ENCODE measurements around the gene C3orf52.

DNA sequence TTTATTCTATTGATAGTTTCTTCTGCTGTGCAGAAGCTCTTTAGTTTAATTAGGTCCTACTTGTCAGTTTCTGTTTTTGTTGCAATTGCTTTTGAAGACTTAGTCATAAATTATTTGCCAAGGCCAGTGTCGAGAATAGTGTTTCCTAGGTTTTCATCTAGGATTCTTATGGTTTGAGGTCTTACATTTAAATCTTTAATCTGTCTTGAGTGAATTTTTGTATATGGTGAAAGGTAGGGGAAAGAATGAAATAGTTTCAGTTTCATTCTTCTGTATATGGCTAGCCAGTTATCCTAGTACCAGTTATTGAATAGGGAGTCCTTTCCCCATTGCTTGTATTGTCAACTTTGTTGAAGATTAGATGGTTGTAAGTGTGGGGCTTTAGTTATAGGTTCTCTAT is 57.5 kb downstream of the C3orf52 start:
- TF ChIP-seq, protein P1, sequence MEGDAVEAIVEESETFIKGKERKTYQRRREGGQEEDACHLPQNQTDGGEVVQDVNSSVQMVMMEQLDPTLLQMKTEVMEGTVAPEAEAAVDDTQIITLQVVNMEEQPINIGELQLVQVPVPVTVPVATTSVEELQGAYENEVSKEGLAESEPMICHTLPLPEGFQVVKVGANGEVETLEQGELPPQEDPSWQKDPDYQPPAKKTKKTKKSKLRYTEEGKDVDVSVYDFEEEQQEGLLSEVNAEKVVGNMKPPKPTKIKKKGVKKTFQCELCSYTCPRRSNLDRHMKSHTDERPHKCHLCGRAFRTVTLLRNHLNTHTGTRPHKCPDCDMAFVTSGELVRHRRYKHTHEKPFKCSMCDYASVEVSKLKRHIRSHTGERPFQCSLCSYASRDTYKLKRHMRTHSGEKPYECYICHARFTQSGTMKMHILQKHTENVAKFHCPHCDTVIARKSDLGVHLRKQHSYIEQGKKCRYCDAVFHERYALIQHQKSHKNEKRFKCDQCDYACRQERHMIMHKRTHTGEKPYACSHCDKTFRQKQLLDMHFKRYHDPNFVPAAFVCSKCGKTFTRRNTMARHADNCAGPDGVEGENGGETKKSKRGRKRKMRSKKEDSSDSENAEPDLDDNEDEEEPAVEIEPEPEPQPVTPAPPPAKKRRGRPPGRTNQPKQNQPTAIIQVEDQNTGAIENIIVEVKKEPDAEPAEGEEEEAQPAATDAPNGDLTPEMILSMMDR (IDR thresholded peaks at IDR 0.05) = no peak
- TF ChIP-seq POLR2A (IDR thresholded peaks at IDR 0.05) (no peak), POLR2AphosphoS5 (IDR thresholded peaks at IDR 0.05) (no peak)
